K562 (cell line): ENCODE results near the gene ERGIC1. TPM values are rescaled to one million over a fixed set of nuclear protein-coding genes. Genes with fewer than 3 reads are reported as not detected.

Experiments
- ATAC-seq: fragments of 200-7000 bp; cut with Tn5 transposase; 3 replicates; pipeline ENCODE4 v1.9.1; 2020; ENCODE audit warnings: moderate library complexity
- BruUV-seq: library from RNA; stranded (reverse); fragments of 400-500 nt; replicated peaks from 2 replicates; lab custom pipeline; 2021; lab: Mats Ljungman, UMichigan
- CTCF ChIA-PET: fragments of 300-600 bp; formaldehyde crosslinking; extraction: SDS; loops from one replicate; lab custom pipeline; 2021; ENCODE audit warnings: low intra/inter-chr PET ratio; lab: Yijun Ruan, JAX
- POLR2A ChIA-PET: fragments of 300-600, 350-650 bp; sonication (Branson Sonifier 250); formaldehyde crosslinking; extraction: SDS; loops from one replicate; lab custom pipeline; 2021; ENCODE audit warnings: antibody characterized with exemption, inconsistent platforms; lab: Yijun Ruan, JAX
- DNase-seq, 4 experiments: peaks; one replicate each; pipeline versions ENCODE4 v3.0.0 to v3.0.0-alpha.2; 2011 to 2018; ENCODE audit warnings: low spot score in 3 of 4, mixed read lengths in 3 of 4; ENCODE audit errors: extremely low read depth in 1 of 4
- FAIRE-seq: peaks from 2 replicates; lab custom pipeline; 2011; peaks lifted over from hg19 to GRCh38; lab: Jason Lieb, UNC
- H2AFZ ChIP-seq: 2 replicates; pipeline ENCODE4 v1.6.0; 2011; ENCODE audit warnings: low read depth, low read length, control low read depth, inconsistent platforms
- H3K27ac ChIP-seq: fragments of 200-600 bp; 3 replicates; pipeline ENCODE4 v1.8.0; 2011; ENCODE audit warnings: low read depth, mild to moderate bottlenecking, control low read depth, inconsistent platforms, low read length, moderate library complexity, mixed read lengths; ENCODE audit errors: extremely low read depth
- H3K27me3 ChIP-seq, 2 experiments: fragments of 300-600 bp in 1 of 2; 2 replicates in 1 of 2; 3 replicates in 1 of 2; pipeline versions ENCODE4 v1.6.0 to v1.8.0; 2011; ENCODE audit warnings: inconsistent platforms in 2 of 2, low read length in 2 of 2, mild to moderate bottlenecking in 1 of 2, mixed read lengths in 1 of 2, moderate library complexity in 1 of 2; ENCODE audit not compliant: control insufficient read depth in 2 of 2, insufficient read depth in 2 of 2
- H3K36me3 ChIP-seq: fragments of 300-600 bp; 3 replicates; pipeline ENCODE4 v1.8.0; 2011; ENCODE audit warnings: mild to moderate bottlenecking, low read length, inconsistent platforms; ENCODE audit not compliant: control insufficient read depth, insufficient read depth
- H3K4me1 ChIP-seq, 2 experiments: fragments of 200-600 bp in 1 of 2; replicated peaks in 1 of 2; 2 replicates in 1 of 2; 3 replicates in 1 of 2; pipeline versions ENCODE4 v1.5.1 to v1.8.0; 2011; ENCODE audit warnings: inconsistent platforms in 2 of 2, low read length in 2 of 2, mild to moderate bottlenecking in 1 of 2, mixed read lengths in 1 of 2, moderate library complexity in 1 of 2; ENCODE audit not compliant: control insufficient read depth in 2 of 2, insufficient read depth in 2 of 2
- H3K4me2 ChIP-seq: 2 replicates; pipeline ENCODE4 v1.6.1; 2011; ENCODE audit warnings: low read length, control low read depth, inconsistent platforms, mixed read lengths; ENCODE audit not compliant: insufficient read depth
- H3K4me3 ChIP-seq: fragments of 200-600 bp; sonication (generic), shearing (Covaris generic); 2 replicates; pipeline ENCODE4 v1.5.1; 2016; ENCODE audit warnings: control low read depth, inconsistent platforms
- H3K79me2 ChIP-seq: fragments of 200-600 bp; 3 replicates; pipeline ENCODE4 v1.8.0; 2011; ENCODE audit warnings: low read length, inconsistent platforms; ENCODE audit not compliant: control insufficient read depth, insufficient read depth
- H3K9ac ChIP-seq, 2 experiments: 2 replicates each; pipeline versions ENCODE4 v1.6.0 to v1.6.1; 2011; ENCODE audit warnings: low read depth in 2 of 2, low read length in 2 of 2, control low read depth in 1 of 2, inconsistent platforms in 1 of 2, mild to moderate bottlenecking in 1 of 2, mixed read lengths in 1 of 2; ENCODE audit not compliant: insufficient read depth in 1 of 2
- H3K9me1 ChIP-seq: one replicate; pipeline ENCODE4 v1.6.0; 2011; ENCODE audit warnings: inconsistent platforms, mild to moderate bottlenecking, low read length, moderate library complexity; ENCODE audit not compliant: control insufficient read depth, insufficient read depth
- H3K9me3 ChIP-seq: replicated peaks from 2 replicates; pipeline ENCODE4 v1.5.1; 2011; ENCODE audit warnings: low read depth, low read length, inconsistent platforms; ENCODE audit not compliant: control insufficient read depth, insufficient read depth
- H4K20me1 ChIP-seq: replicated peaks from 2 replicates; pipeline ENCODE4 v1.6.1; 2011; ENCODE audit warnings: low read length, inconsistent platforms, mixed read lengths; ENCODE audit not compliant: control insufficient read depth, insufficient read depth
- SREBF2 ChIP-seq: sonication (generic); formaldehyde crosslinking; IDR thresholded peaks from 2 replicates; pipeline ENCODE4 v1.4.0; 2020; ENCODE audit warnings: mild to moderate bottlenecking, missing genetic modification reagents
- TGIF2 ChIP-seq: sonication (generic); formaldehyde crosslinking; IDR thresholded peaks from 2 replicates; pipeline ENCODE4 v1.8.1; 2022; ENCODE audit warnings: mild to moderate bottlenecking, missing genetic modification reagents, moderate library complexity
- ZBTB7A ChIP-seq: IDR thresholded peaks from 2 replicates; pipeline ENCODE4 v1.6.1; 2011; ENCODE audit warnings: low read depth, mild to moderate bottlenecking, low read length, moderate library complexity, borderline replicate concordance; ENCODE audit not compliant: control insufficient read depth
- WGBS: fragments of 100-300 bp; shearing (Covaris generic); methylation state at CpG from one replicate; pipeline ENCODE4 v1.1.6; 2016; ENCODE audit warnings: low coverage, mixed read lengths; ENCODE audit not compliant: insufficient coverage; ENCODE audit errors: missing lambda C conversion rate; 5-methylcytosine and 5-hydroxymethylcytosine counted together
- in situ Hi-C: fragments of 300-500 bp; cut with MboI; formaldehyde crosslinking; loops from 4 replicates; pipeline ENCODE4 v1.15.0; 2018; ENCODE audit warnings: inconsistent platforms, mixed read lengths
- intact Hi-C: fragments of 100-400 bp; cut with micrococcal nuclease; formaldehyde crosslinking; loops from 2 replicates; pipeline ENCODE4 v1.14.2; 2022
- polyA plus RNA-seq, 8 experiments: library from polyadenylated mRNA; depleted of rRNA in 4 of 8; stranded (reverse) in 5 of 8; unstranded in 3 of 8; fragments of >200 nt; fragmentation: Nextera tagmentation in 2 of 8; fragmentation: Illumina TruSeq in 1 of 8; extraction: Ambion mirVana in 2 of 8; extraction: Trizol in 1 of 8; gene quantifications; 2 replicates each; pipeline versions ENCODE4 v1.2.1 to v1.2.3, GENCODE V29; 2011 to 2014; ENCODE audit warnings: inconsistent platforms in 1 of 8, missing spikeins in 1 of 8
- total RNA-seq, 7 experiments: library from RNA; depleted of rRNA in 6 of 7; stranded (reverse); fragments of >200 nt in 6 of 7; fragmentation: Illumina TruSeq in 2 of 7; extraction: Trizol in 2 of 7; gene quantifications; 2 replicates each; pipeline versions ENCODE4 v1.2.1 to v1.2.3, GENCODE V29; 2011 to 2021; ENCODE audit warnings: low replicate concordance in 1 of 7
- TF ChIP-seq, protein P1 (sequence below): fragments of 450-650 bp; IDR thresholded peaks from 2 replicates; pipeline ENCODE4 v1.7.0; 2016; ENCODE audit warnings: borderline replicate concordance

Gene ERGIC1
- total and polyA plus RNA-seq, 9 of the 15 experiments (the other 6 are each of a cell fraction or from before 2014, with no cell fraction given) = 5.5 to 68.4 (median 36.4) TPM

DNA sequence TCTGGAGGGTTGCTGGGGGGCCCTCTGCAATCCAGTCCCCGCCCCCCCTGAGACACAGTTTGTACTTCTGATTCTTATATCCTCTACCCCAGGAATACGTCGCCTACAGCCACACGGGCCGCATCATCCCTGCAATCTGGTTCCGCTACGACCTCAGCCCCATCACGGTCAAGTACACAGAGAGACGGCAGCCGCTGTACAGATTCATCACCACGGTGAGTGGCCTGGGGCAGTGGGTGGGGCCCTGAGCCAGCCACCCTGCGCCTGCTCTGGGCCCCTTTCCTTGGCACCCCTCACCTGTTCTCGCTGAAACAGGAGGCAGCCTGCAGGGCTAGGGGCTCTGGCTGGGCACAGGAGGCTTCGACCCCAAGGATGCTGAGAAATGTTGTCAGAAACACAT is 101.0 kb downstream of the ERGIC1 start:
- H3K27ac ChIP-seq = no peak overlapping the region
- no peaks in the 10 kb centered on the region for H3K27me3 ChIP-seq
- H2AFZ ChIP-seq = no peak overlapping the region
- in situ Hi-C loops (no loop called here), intact Hi-C loops (loop anchor here (5.0 to 10.0 kb wide), 2 partner anchors 347 to 460 kb away; no protein-coding TSS in a partner anchor)
- WGBS = 81% methylated on average over 14 of the region's 14 CpGs
- H3K9me3 ChIP-seq = no peaks in the 10 kb centered on the region
- H3K4me1 ChIP-seq = peaks cover 0 to 5% of the 10 kb centered on the region in 2 experiments; a peak in 1 of 5 replicates
- H3K4me3 ChIP-seq = no peak overlapping the region
- no peaks in the 10 kb centered on the region for H3K79me2 ChIP-seq
- peaks cover 6% of the 10 kb centered on the region; the same call in 1 of the 3 replicates for H3K36me3 ChIP-seq
- H3K9ac ChIP-seq = no peak overlapping the region
- no TSS peak for BruUV-seq
- H3K4me2 ChIP-seq = no peak overlapping the region
- no peak for TF ChIP-seq SREBF2 (CRISPR knock-in tag)
- TF ChIP-seq ZBTB7A = no peak
- TF ChIP-seq, protein P1, sequence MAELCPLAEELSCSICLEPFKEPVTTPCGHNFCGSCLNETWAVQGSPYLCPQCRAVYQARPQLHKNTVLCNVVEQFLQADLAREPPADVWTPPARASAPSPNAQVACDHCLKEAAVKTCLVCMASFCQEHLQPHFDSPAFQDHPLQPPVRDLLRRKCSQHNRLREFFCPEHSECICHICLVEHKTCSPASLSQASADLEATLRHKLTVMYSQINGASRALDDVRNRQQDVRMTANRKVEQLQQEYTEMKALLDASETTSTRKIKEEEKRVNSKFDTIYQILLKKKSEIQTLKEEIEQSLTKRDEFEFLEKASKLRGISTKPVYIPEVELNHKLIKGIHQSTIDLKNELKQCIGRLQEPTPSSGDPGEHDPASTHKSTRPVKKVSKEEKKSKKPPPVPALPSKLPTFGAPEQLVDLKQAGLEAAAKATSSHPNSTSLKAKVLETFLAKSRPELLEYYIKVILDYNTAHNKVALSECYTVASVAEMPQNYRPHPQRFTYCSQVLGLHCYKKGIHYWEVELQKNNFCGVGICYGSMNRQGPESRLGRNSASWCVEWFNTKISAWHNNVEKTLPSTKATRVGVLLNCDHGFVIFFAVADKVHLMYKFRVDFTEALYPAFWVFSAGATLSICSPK = no peak
- TF ChIP-seq TGIF2 (CRISPR knock-in tag) = no peak
- CTCF ChIA-PET = interaction anchor here (1.3 kb wide), 1 partner anchor 222 kb away, joined by 3 read pairs; no protein-coding TSS in a partner anchor
- H4K20me1 ChIP-seq = no peaks in the 10 kb centered on the region
- DNase-seq (no peak), ATAC-seq (no peak), FAIRE-seq (no peak)
- no peaks in the 10 kb centered on the region for H3K9me1 ChIP-seq
- POLR2A ChIA-PET = no interaction called here
